GM18526 (cell line): Measurements from ENCODE around the gene DIAPH2.

Experiments used
- POLR2A ChIP-seq: IDR thresholded peaks from 3 replicates; pipeline ENCODE4 v1.6.1; 2011; ENCODE audit not compliant: insufficient read length; ENCODE audit errors: extremely low read depth

Gene DIAPH2

DNA sequence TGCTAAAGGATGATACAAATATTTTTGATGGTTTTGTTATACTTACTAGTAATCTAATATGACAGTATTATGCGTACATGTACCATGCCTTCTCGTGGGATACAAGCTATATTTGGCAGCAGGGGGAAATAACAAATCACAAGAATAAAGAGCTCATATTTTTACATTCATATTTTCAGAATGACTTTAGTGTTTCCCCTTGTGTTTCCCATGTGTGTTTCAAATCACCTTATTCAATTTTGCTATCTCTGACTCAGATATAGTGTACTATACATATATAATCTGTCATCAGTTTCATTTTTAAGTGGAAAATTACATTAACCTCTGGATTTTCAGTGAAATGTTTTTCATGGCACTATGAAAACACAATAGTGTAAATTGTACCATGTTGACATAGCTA is 345.8 kb downstream of the DIAPH2 start:
- no peak for TF ChIP-seq POLR2A

GRCh38 chrX:97030947-97031346 is 346.3 kb downstream of the DIAPH2 start:
- TF ChIP-seq POLR2A = no peak

DNA sequence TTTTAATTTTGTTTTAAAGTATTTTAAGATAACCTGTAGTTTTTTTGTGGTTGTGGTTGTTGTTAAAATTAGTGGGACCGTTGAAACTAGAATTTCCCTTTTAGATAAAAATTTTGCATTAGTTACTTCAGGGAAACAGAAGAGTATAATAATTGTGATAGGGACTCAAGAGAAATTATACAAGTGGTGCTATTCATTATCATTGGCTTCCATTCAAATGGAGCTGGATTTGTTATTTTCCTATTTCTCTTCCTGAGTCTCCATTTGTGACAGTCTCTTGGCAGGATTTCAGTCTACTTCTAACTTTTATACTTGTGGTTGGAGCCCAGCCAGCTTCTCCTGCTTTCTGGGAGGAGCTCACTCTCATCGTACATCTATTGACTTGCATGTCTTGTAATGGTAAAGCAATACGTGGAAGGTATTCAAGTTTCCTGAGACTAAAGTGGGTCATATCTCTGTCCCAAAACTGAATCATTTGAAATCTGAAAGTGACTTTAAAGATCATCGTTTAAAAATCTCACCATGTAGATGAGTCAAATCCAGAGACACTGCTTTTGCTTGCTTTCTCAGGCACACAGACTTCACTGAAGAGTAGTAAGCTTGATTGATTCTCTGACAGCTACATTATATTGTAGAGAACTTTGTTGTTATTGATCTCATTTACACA is 354.9 kb downstream of the DIAPH2 start:
- TF ChIP-seq POLR2A = no peak

GRCh38 chrX:97045470-97045869 is 360.8 kb downstream of the DIAPH2 start:
- no peak for TF ChIP-seq POLR2A

DNA sequence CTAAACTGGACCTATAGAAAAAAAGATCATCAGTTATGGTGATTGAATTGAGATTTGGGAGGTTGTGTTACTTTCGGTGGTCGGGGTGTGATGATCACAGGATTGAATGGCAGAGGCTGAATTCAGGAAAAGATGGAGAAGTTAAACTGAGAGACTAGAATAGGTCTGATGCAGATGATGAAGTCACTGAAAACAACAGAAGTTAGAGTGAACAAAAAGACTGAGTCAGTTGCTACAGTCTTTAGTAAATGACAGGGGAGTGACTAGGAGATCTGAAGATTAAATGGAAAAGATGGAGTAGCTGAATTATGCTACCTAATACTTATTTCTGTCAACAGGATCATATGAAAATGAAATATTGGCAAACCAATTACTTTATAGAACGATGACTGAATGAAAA is 362.2 kb downstream of the DIAPH2 start:
- TF ChIP-seq POLR2A = no peak

- no peak for TF ChIP-seq POLR2A
Measured at GRCh38 chrX:97050392-97050791, 365.8 kb downstream of the DIAPH2 start.

- TF ChIP-seq POLR2A = no peak
Measured at GRCh38 chrX:97057349-97057909, 372.8 kb downstream of the DIAPH2 start.

GRCh38 chrX:97060020-97060419 is 375.4 kb downstream of the DIAPH2 start:
- no peak for TF ChIP-seq POLR2A

DNA sequence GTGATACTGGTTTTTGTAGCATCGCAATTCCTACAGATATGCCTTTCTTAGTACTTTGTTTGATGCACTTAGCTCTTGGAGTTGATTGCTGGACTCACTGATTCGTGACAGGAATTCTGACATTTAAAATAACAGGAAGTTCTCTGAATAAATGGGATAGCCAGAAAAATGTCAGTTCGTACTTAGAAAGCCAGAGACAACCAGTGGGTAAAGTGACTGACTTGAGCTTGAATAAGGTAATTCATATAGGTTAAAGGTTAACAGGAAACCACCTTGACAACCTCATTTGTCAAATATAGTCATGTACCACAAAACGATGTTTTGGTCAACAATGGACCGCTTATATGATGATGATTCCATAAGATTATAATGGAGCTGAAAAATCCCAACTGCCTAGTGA is 380.4 kb downstream of the DIAPH2 start:
- no peak for TF ChIP-seq POLR2A

DNA sequence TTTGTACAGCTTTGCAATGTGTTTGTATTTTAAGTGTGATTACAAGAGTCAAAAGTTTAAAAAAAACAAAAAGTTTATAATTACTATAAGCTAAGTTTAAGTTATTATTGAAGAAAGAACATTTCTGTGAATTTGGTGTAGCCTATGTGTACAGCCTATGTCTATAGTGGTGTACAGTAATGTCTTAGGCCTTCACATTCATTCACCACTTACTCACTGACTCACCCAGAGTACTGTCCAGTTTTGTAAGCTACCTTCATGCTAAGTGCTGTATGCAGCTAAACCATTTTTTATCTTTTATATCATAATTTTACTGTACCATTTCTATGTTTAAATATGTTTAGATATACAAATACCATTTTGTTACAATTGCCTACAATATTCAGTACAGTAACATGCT is 381.3 kb downstream of the DIAPH2 start:
- no peak for TF ChIP-seq POLR2A

DNA sequence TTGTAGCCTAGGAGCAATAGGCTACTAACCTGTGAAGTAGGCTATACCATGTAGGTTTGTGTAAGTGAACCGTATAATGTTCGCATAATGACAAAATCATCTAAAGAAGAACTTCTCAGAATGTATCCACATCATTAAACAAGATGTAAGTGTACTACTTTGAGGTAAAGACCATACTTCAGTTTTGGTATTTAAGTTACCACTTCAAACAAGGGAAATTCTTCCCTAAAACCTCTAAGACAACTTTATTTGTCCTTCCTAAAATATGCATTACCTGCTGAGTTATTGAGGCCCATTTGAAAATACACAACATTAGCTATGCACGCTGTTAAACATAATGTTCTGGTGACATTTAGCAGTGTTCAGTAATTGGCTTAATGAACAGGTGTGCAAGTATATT is 381.7 kb downstream of the DIAPH2 start:
- no peak for TF ChIP-seq POLR2A

- TF ChIP-seq POLR2A = no peak
Measured at GRCh38 chrX:97070346-97070745, 385.7 kb downstream of the DIAPH2 start.

GRCh38 chrX:97074400-97074799 is 389.8 kb downstream of the DIAPH2 start:
- no peak for TF ChIP-seq POLR2A

DNA sequence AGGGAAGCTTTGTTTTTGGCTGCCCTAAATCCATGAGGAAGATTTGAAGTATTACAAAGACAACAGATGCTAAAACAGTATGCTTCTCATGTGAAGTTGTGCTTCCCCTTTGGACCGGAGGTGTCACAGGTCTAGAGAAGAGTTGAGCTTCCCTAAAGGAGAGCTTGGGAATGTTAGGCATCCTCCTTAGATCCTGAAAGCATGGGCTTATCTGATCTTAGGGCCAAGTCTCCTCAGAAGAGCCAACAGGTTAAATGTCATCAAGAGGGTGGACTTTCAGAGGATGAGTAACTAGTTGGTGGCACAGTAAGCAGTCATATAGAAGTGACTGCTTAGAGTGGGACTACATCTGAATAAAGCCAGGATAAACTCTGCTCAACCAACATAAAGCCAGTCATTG is 404.5 kb downstream of the DIAPH2 start:
- no peak for TF ChIP-seq POLR2A

DNA sequence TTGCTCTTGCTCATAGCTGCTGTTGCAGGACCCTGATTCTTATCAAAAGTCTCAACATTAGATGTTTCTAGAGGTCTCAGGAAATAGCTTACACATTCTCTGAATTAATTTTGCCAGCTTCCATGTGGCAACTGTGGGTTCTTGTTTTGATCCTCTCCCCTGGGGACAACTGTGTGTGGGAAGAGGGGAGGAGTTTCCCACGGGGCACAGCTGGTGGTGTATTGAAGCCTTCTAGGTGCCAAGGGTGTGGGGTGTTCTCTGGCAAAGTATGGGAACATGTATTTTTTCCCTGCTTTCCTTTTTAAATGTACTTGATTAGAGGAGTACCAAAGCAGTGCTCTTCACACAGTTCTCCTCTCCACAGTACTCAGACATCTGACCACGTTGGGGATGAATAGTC is 411.7 kb downstream of the DIAPH2 start:
- TF ChIP-seq POLR2A = no peak

DNA sequence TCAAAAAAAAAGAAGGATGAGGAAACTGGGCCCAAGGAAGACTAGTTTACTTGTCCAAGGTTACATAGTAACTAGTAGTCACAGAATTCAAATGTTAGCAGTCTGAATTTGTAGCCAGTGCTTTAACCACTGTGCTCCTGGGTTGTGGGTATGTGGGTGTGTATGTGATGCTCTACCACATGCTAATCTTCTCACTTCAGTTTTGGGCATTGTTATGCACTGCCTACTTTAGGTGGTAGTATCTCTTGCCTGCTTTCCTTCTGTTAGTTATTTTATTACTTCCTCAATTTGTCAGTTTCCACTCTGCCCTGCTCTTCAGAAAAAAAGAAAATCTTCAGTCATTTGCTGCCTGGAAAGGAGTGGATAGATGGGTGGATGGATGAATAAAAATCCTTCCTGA is 418.3 kb downstream of the DIAPH2 start:
- TF ChIP-seq POLR2A = no peak

- no peak for TF ChIP-seq POLR2A
Measured at GRCh38 chrX:97109730-97110129, 425.1 kb downstream of the DIAPH2 start.

GRCh38 chrX:97117572-97117971 is 432.9 kb downstream of the DIAPH2 start:
- TF ChIP-seq POLR2A = no peak
